Stimulated activated memory B cell treated with anti-CD40 and anti-IgM and Interleukin-4, amounts not matched to agents 10 μg/mL and 1 μg/mL and 100 μg/mL, for 72 hours (primary cell): Measurements from ENCODE around the gene GLCCI1.
A peak's percentile ranks its signal among the peaks of the same experiment; 100 is the strongest.
"Not testable (repeated sequence)": the region's sequence is repeated elsewhere in the genome, so short reads cannot be mapped to it uniquely, and the experiment has no call there.

Experiments
- ATAC-seq: fragments of 150-1000 bp; cut with Tn5 transposase; 2 replicates; pipeline ENCODE4 v1.10.0; 2021
- H3K27ac Mint-ChIP-seq: one replicate; pipeline ENCODE4 v1.8.0; 2022; ENCODE audit warnings: mild to moderate bottlenecking, mixed read lengths
- H3K27me3 Mint-ChIP-seq: one replicate; pipeline ENCODE4 v1.8.0; 2022; ENCODE audit warnings: mixed read lengths
- H3K36me3 Mint-ChIP-seq: one replicate; pipeline ENCODE4 v1.8.0; 2022; ENCODE audit warnings: mixed read lengths
- H3K4me1 Mint-ChIP-seq: one replicate; pipeline ENCODE4 v1.8.0; 2022; ENCODE audit warnings: mixed read lengths
- H3K4me3 Mint-ChIP-seq: one replicate; pipeline ENCODE4 v1.8.0; 2022; ENCODE audit warnings: mild to moderate bottlenecking, moderate library complexity, mixed read lengths
- H3K9me3 Mint-ChIP-seq: one replicate; pipeline ENCODE4 v1.8.0; 2022; ENCODE audit warnings: mixed read lengths

The GLCCI1 gene

DNA sequence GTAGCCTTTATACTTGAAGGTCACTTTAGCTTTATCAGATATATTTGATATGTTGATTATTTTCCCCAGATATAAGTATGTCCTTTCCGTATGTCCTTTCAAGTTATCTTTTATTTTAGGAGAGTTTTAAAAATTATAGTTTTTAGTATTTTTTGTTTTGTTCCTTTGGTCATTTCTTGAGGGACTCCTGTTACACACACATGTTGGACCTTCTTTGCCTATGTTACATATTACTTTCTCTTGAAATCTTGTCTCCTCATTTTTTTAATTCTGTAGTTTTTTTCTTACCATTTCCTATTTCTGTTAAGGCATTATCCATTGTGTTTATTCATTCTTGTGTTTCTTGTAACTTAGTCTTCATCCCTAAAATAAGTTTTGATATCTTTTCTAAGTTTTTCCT, 23.9 kb downstream of the GLCCI1 start:
- peaks cover 14% of the 10 kb centered on the region for H3K9me3 Mint-ChIP-seq
- H3K27ac Mint-ChIP-seq = no peak overlapping the region
- ATAC-seq = no peak
- H3K27me3 Mint-ChIP-seq = no peaks in the 10 kb centered on the region
- H3K4me3 Mint-ChIP-seq = no peak overlapping the region
- H3K36me3 Mint-ChIP-seq = peaks cover 21% of the 10 kb centered on the region
- peaks cover 37% of the 10 kb centered on the region for H3K4me1 Mint-ChIP-seq

DNA sequence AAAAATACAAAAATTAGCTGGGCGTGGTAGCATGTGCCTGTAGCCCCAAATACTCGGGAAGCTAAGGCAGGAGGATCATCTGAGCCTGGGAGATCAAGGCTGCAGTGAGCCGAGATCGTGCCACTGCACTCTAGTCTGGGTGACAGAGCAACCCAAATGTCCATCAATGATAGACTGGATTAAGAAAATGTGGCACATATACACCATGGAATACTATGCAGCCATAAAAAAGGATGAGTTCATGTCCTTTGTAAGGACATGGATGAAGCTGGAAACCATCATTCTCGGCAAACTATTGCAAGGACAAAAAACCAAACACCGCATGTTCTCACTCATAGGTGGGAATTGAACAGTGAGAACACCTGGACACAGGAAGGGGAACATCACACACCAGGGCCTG, 26.8 kb downstream of the GLCCI1 start:
- H3K4me3 Mint-ChIP-seq, H3K27me3 Mint-ChIP-seq, H3K27ac Mint-ChIP-seq, ATAC-seq: not testable (repeated sequence)
- H3K4me1 Mint-ChIP-seq = peaks cover 11% of the 10 kb centered on the region
- peaks cover 21% of the 10 kb centered on the region for H3K36me3 Mint-ChIP-seq
- peaks cover 17% of the 10 kb centered on the region for H3K9me3 Mint-ChIP-seq

DNA sequence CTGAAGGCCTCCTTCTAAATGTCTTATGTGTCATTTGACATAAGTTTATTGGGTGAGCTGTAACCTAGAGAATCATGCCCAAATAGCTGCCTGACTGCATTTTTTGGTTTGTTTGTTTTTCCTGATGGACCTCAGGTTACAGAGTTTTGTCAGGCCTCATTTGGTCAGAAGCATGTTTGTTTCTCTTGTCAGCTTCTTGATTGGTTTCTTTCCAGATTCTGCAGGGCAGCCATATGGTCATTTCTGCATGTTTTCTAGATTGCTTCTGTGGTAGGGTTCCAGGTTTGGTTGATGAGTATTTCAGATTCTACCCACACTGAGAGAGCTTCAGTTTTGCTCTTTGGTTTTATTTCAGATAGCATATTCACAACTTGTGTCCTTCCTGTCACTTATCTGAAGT, 28.0 kb downstream of the GLCCI1 start:
- Mint-ChIP-seq H3K27ac (no peak overlapping the region), H3K36me3 (peaks cover 26% of the 10 kb centered on the region), H3K9me3 (peaks cover 20% of the 10 kb centered on the region), H3K4me3 (no peak overlapping the region), H3K4me1 (peaks cover 6% of the 10 kb centered on the region), H3K27me3 (no peaks in the 10 kb centered on the region)
- no peak for ATAC-seq

DNA sequence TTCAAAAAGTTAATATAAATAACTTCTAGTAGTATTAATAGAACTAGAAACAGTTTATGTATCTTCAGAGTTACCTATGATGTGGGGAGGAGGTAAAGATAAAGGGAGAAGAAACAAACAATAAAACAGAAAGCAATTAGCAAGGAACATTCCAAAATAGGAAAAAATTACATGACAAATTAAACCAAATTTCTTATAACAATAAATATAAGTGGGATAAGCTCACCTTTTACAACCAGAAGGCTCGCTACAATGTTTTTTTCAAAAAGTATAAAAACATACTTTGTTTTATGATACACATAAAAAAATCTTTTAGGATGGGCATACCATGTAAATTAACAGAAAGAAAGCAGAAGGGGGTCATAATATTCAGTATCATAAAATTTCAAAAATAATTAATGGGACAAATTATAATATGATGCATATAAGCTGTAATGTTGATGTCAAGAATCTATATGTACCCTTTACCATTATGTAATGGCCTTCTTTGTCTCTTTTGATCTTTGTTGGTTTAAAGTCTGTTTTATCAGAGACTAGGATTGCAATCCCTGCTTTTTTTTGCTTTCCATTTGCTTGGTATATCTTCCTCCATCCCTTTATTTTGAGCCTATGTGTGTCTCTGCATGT, 31.8 kb downstream of the GLCCI1 start:
- H3K4me1 Mint-ChIP-seq = peaks cover 22% of the 10 kb centered on the region
- no peak overlapping the region for H3K27ac Mint-ChIP-seq
- H3K4me3 Mint-ChIP-seq = no peak overlapping the region
- peaks cover 18% of the 10 kb centered on the region for H3K36me3 Mint-ChIP-seq
- no peak for ATAC-seq
- H3K9me3 Mint-ChIP-seq = peaks cover 9% of the 10 kb centered on the region
- no peaks in the 10 kb centered on the region for H3K27me3 Mint-ChIP-seq

DNA sequence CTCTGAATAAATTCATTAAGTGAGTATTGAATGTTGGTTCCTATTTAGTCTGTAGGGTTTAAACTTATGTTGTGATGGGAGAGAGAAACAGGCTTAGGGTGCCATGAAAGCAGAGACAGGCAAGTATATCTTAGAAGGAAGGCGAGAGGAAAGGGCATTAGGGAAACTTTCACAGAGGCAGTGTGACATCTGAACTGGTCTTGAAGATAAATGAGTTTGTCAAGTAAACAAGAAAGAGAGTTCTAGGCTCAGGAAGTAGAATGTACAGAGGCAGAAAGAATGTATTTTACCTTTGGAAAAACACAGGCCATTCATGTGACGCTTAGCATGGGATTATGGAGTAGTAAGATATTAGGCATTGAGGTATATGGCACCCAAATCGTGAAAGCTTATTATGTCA, 34.5 kb downstream of the GLCCI1 start:
- H3K9me3 Mint-ChIP-seq = peaks cover 9% of the 10 kb centered on the region
- H3K27me3 Mint-ChIP-seq = no peaks in the 10 kb centered on the region
- no peak overlapping the region for H3K27ac Mint-ChIP-seq
- H3K4me1 Mint-ChIP-seq = peaks cover 16% of the 10 kb centered on the region
- peaks cover 39% of the 10 kb centered on the region for H3K36me3 Mint-ChIP-seq
- no peak overlapping the region for H3K4me3 Mint-ChIP-seq
- ATAC-seq = no peak

DNA sequence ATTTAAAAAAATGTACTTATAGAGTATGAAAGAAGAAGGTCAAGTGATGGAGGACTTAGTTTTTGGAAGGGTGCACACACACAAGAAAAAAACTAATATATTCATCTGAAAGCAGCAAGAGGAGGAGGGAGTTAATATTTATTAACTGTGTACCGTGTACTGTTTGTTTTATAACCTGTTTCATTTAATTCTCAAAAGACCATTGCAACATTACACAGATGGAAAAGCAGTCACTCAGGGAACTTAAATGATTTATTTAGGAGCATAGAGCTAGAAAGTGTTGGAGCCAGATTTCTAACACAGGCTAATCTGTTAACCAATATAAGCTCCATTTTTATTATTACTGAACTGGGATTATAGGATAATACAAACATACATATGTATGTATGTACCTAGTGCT, 36.7 kb downstream of the GLCCI1 start:
- Mint-ChIP-seq H3K36me3 (peaks cover 39% of the 10 kb centered on the region), H3K9me3 (peaks cover 7% of the 10 kb centered on the region), H3K4me1 (peaks cover 16% of the 10 kb centered on the region), H3K4me3 (no peak overlapping the region), H3K27ac (no peak overlapping the region), H3K27me3 (no peaks in the 10 kb centered on the region)
- no peak for ATAC-seq

DNA sequence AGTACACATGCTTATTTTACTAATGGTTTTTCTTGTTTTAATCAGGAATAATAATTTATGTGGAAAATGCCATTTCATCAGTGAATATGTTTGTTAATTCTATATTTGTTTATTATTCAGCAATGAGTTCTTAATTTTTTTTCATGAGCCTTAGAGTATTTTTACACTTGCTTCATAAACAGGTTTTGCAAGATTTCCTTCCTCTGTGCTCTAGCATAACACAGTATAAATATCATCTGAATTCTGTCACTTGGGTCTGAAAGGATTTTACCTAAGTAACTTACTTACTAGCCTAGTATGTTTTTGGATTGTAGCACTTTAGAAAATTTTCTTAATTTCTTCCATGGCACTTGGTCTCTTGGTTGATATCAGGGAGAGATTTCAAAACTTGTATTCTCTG, 45.8 kb downstream of the GLCCI1 start:
- ATAC-seq = no peak
- Mint-ChIP-seq H3K4me1 (no peaks in the 10 kb centered on the region), H3K27ac (no peak overlapping the region)

DNA sequence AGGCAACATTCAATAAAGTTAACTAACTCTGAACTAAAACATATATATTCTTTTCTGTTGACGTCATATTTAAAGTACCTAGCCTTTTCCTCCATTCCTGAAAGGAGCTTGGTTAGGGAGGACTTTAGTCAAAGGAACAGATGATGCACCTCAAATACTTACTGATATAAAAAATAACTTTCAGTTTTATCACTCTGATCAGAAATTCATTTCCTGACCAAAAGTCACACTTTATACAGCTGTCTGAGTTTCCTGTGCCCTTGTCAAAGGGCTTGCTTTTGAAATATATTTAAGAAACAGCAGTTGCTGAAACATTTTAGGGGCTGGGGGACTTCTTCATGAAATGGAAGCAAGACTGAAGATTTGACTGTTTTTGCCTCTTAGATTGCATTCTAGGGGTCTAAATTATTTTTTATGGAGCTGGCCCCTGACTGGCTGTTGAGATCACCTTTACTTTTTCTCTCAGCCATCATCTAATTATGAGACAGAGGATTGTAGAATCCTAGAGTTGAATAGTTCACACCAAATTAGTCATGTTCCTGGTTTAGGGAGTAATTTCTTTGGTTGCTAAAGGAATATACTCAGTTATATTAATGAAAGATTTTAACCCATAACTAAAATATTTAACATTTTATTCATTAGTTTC, 46.6 kb downstream of the GLCCI1 start:
- no peak overlapping the region for H3K27ac Mint-ChIP-seq
- peaks cover 26% of the 10 kb centered on the region for H3K36me3 Mint-ChIP-seq
- H3K4me3 Mint-ChIP-seq = no peak overlapping the region
- H3K9me3 Mint-ChIP-seq = no peaks in the 10 kb centered on the region
- no peaks in the 10 kb centered on the region for H3K27me3 Mint-ChIP-seq
- no peak for ATAC-seq
- H3K4me1 Mint-ChIP-seq = no peaks in the 10 kb centered on the region

More for the DNA sequence above, 45.8 kb downstream of the GLCCI1 start:
- Mint-ChIP-seq H3K4me3 (no peak overlapping the region), H3K27me3 (no peaks in the 10 kb centered on the region), H3K9me3 (no peaks in the 10 kb centered on the region), H3K36me3 (peaks cover 23% of the 10 kb centered on the region)

DNA sequence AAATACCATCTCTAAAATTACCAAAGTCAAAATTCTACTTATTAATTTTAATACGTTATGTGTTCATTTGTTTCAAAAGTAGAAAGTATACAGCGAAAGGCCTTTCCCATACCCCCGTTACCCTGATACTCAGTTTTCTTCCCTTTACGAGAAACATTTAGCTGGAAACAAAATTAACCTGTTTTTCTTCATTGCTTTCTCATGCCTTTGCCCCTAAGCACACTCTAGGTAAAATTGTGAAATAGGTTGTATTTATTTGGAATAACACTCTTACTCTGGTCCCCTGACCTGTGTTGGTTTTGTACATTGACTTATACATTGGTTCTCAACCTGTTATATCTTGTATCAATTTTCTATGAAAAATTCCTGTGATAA, 47.1 kb downstream of the GLCCI1 start:
- Mint-ChIP-seq H3K9me3 (no peaks in the 10 kb centered on the region), H3K4me1 (no peaks in the 10 kb centered on the region), H3K36me3 (peaks cover 26% of the 10 kb centered on the region), H3K27ac (no peak overlapping the region), H3K27me3 (no peaks in the 10 kb centered on the region), H3K4me3 (no peak overlapping the region)
- ATAC-seq = no peak

DNA sequence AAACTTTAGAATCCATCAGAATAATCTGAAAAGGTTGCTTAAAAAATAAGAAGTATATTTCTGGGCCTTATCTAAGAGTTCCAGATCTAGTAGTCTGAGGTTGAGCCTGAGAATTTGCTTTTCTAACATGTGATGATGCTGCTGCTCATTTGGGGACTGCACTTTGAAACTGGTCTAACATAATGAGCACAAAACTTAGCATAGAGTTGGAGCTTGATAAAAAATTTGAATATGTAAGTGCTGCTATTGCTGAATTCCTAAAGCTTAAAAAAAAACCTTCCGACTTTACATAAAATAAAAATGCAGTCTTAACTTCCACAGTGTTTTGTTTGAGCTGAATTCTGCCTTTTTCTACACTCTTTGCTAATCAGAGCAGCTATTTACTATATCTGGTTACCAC, 48.8 kb downstream of the GLCCI1 start:
- Mint-ChIP-seq H3K36me3 (peaks cover 10% of the 10 kb centered on the region), H3K27ac (no peak overlapping the region), H3K4me1 (no peaks in the 10 kb centered on the region), H3K9me3 (no peaks in the 10 kb centered on the region), H3K27me3 (no peaks in the 10 kb centered on the region), H3K4me3 (no peak overlapping the region)
- ATAC-seq = no peak

DNA sequence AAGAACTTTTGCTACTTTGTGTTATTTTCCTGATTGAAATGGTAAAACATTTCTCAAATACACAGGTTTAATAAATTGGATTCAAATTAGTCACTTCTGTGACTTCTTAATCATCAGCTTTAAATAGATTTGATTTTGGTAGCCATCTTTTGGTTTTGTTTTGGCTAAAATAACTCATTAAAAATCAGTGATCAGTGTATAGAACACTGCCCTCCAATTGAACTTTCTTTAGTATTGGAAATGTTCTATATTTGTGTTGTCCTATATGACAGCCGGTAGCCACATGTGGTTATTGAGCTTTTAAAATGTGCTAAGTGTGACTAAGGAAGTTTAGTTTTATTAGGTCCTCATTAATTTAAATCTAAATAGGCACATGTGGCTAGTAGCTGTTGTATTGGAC, 50.4 kb downstream of the GLCCI1 start:
- Mint-ChIP-seq H3K27ac (no peak overlapping the region), H3K9me3 (no peaks in the 10 kb centered on the region), H3K27me3 (no peaks in the 10 kb centered on the region), H3K4me3 (no peak overlapping the region), H3K36me3 (peaks cover 22% of the 10 kb centered on the region), H3K4me1 (no peaks in the 10 kb centered on the region)
- no peak for ATAC-seq

DNA sequence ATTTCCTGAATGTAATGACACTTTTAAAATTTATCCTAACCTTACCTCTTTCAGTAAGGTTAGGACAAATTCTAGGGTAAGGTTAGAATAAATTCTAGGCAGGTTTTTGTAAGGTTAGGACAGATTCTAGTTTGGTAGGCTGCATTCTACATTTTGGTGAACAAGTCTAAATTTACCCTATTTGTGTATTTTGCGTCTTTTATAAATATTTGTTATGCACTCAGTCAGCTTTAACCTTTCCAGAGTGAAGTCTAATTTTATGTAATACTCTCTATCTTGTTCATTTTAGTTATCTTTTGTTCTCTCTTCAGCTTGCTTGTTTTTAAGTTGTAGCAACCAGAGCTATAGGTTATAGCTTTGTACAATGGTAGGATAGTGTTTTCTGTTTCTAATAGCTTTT, 54.0 kb downstream of the GLCCI1 start:
- Mint-ChIP-seq H3K36me3 (peaks cover 52% of the 10 kb centered on the region), H3K9me3 (peaks cover 11% of the 10 kb centered on the region), H3K4me1 (no peaks in the 10 kb centered on the region), H3K4me3 (no peak overlapping the region), H3K27ac (no peak overlapping the region), H3K27me3 (no peaks in the 10 kb centered on the region)
- no peak for ATAC-seq

DNA sequence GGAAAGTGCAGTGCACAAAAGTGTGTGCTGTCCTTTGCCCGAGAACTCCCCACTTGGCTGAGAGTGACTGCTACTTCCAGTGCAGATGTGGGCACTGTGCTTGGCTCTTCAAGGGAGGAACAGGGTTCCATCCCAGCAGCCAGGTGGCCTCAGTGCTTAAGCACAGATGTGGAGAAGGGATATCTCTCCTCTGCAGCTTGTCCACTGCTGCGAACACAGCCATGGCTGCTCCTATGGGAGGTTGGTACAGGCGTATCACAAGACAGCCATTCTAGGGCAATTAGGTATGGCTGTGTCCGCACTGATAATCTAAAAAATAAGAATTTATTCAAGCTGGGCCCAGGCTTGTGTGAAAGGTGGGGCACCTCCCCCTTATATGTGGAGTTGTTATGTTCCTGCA, 66.6 kb downstream of the GLCCI1 start:
- Mint-ChIP-seq H3K27me3 (no peaks in the 10 kb centered on the region), H3K27ac (no peak overlapping the region), H3K4me1 (peaks cover 2% of the 10 kb centered on the region), H3K9me3 (no peaks in the 10 kb centered on the region), H3K4me3 (no peak overlapping the region), H3K36me3 (peaks cover 53% of the 10 kb centered on the region)
- no peak for ATAC-seq

DNA sequence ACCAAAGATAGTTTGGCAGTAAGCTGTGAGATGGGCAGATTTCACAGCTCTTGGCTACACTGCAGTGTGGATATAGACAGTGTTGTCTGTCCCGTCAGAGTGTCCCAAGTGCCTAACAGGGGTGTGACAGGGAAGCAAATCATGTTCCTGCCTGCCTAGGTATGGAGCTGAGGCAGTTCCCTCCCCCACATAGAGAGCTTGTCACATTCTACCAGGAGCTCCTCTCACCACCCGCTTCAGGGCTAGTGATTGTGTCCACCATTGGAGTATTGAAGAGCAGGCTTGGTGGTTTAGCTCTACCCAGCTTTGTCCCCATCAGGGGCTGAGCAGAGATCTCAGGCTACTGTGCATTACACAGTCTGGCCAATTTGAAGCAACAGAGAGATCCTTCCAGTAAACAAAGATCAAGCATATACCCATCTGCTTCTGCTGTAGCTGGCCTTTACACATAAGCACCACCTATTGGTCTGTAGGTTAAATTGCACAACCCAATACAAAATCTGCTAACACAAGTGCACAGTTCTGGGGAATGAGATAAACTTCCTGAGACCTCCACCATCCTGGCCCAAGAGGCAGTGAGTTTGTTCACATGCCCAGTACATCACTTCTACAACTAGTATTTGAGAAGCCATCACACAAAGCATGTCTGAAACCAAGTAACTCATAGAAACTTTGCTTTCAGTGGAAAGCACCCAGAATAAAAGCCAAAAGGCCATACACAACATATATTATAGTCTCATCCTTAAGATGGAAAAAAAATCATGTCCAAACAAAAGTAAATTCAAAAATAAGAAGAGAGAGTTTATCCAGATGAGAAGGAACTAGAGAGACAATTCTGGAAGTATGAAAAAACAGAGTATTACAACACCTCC, 67.3 kb downstream of the GLCCI1 start:
- Mint-ChIP-seq H3K4me3 (no peak overlapping the region), H3K36me3 (peaks cover 58% of the 10 kb centered on the region), H3K27ac (no peak overlapping the region), H3K4me1 (peaks cover 8% of the 10 kb centered on the region), H3K9me3 (no peaks in the 10 kb centered on the region), H3K27me3 (no peaks in the 10 kb centered on the region)
- ATAC-seq = peak; percentile 58

DNA sequence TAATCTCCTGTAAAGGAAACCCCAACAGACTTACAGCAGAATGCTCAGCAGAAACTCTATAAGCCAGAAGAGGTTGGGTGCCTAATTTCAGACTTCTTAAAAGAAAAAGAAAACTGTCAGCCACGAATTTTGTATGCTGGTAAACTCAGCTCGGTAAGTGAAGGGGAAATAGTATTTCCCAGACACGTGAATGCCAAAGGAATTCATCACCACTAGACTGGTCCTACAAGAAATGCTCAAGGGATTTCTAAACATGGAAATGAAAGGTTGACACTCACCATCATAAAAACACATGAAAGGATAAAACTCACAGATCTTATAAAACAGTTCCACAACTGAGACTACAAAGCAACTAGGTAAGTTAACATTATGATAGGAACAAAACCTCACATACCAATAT, 68.6 kb downstream of the GLCCI1 start:
- no peak for ATAC-seq
- Mint-ChIP-seq H3K4me1 (peaks cover 14% of the 10 kb centered on the region), H3K9me3 (no peaks in the 10 kb centered on the region), H3K27ac (no peak overlapping the region), H3K36me3 (peaks cover 61% of the 10 kb centered on the region), H3K27me3 (no peaks in the 10 kb centered on the region), H3K4me3 (no peak overlapping the region)
